Fibroblast of lung (primary cell): ENCODE data around the gene NUDCD3.

Source experiments
- CTCF ChIP-seq, 2 donors: IDR thresholded peaks in 1 of 2; conservative IDR thresholded peaks in 1 of 2; 1 replicate in 1 of 2; 2 replicates in 1 of 2; pipeline ENCODE4 v1.5.1; 2011 to 2012; ENCODE audit warnings: low read length in 2 of 2, control low read depth in 1 of 2, inconsistent platforms in 1 of 2, low read depth in 1 of 2, mild to moderate bottlenecking in 1 of 2
- EZH2 ChIP-seq: IDR thresholded peaks from 2 replicates; pipeline ENCODE4 v1.5.1; 2012; ENCODE audit warnings: low read length, control low read depth, mild to moderate bottlenecking; ENCODE audit errors: missing control alignments

- no peak for TF ChIP-seq CTCF (conservative IDR thresholded peaks at IDR 0.05 in 1 of 2, IDR thresholded peaks at IDR 0.05 in 1 of 2; ENCODE audit: low read depth in 1 of 2, low read length in 2 of 2)
- TF ChIP-seq EZH2 = no peak
Measured at GRCh38 chr7:44530990-44531389, 40.5 kb upstream of the NUDCD3 start.
